GM19099 (cell line): ENCODE results near the gene LRRIQ1.

Experiments
- POLR2A ChIP-seq: IDR thresholded peaks from 3 replicates; pipeline ENCODE4 v1.6.1; 2011; ENCODE audit warnings: low read depth; ENCODE audit not compliant: insufficient read length; ENCODE audit errors: extremely low read depth

Gene LRRIQ1

DNA sequence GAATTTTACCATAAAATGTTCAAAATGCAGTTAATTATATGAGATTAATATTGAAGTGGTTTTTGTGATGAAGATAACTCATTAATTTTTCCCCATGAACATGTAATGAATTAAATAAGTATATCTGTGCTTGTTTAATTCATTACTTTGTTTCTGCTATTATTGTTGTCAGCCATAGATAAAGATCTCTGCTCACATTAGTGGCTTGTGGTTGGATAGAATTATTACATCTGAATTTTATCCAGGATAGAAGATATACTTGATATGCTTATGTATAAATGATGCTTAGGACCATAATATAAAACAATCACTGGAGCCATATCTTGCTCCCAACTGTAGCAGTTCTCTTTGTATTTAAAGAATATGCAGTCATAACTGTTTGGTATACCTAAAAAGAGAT, 18.5 kb upstream of the LRRIQ1 start:
- TF ChIP-seq POLR2A, result no peak

- no peak for TF ChIP-seq POLR2A
These were observed 18.1 kb upstream of the LRRIQ1 start for GRCh38 chr12:85018098-85018497.

GRCh38 chr12:85029456-85029855, 6.7 kb upstream of the LRRIQ1 start:
- no peak for TF ChIP-seq POLR2A

- TF ChIP-seq POLR2A, result no peak
These were observed 582 bp downstream of the LRRIQ1 start for GRCh38 chr12:85036733-85037132.

GRCh38 chr12:85041395-85041794, 5.2 kb downstream of the LRRIQ1 start:
- no peak for TF ChIP-seq POLR2A

GRCh38 chr12:85043829-85044228, 7.7 kb downstream of the LRRIQ1 start:
- no peak for TF ChIP-seq POLR2A

DNA sequence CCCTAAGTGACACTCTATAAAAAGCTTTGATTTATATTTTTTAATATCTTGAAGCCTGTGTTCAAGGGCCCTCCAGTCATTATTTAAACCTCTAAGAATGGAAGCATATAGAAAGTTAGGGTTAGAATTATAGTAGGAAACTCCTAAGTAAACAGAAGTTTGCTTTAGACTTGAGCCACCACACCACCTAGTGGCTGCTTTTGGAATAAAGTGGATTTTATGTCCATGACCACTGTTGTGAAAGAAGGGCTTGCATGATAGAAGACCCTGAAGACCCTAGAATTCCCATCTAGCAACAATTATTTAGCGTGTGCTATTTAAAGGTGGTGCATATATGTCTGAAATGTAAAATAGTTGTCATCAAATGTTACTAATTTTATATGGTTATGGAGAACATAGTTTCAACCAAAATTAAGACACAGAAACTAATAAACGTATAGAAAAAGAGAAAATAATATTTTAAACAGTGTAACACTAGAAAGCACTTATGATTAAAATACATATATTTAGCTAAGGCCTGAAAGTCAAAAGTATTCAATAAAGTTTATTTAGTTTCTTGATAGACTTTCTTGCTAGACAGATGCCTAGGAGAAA, 21.3 kb downstream of the LRRIQ1 start:
- TF ChIP-seq POLR2A, result no peak

GRCh38 chr12:85058339-85058738, 22.2 kb downstream of the LRRIQ1 start:
- no peak for TF ChIP-seq POLR2A

GRCh38 chr12:85059594-85059993, 23.4 kb downstream of the LRRIQ1 start:
- no peak for TF ChIP-seq POLR2A

DNA sequence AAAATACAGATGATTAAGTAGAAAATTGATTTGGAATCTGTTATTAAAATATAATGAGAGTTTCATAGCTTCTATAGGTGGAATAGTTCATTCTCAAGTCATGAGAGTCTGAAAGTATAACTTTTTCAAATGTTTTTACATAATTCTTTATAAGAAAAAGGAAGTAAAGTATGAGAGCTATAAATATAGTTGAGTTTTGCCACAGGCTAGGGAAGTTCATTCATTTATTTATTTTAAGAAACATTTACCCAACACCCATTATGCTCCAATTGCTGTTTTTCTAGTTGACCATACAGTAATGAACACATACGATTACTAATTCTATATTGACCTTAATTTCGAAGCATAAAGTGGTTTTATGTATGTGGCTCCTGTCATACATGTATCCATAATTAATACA, 24.8 kb downstream of the LRRIQ1 start:
- TF ChIP-seq POLR2A, result no peak

- TF ChIP-seq POLR2A, result no peak
These were observed 29.8 kb downstream of the LRRIQ1 start for GRCh38 chr12:85065837-85066482.

DNA sequence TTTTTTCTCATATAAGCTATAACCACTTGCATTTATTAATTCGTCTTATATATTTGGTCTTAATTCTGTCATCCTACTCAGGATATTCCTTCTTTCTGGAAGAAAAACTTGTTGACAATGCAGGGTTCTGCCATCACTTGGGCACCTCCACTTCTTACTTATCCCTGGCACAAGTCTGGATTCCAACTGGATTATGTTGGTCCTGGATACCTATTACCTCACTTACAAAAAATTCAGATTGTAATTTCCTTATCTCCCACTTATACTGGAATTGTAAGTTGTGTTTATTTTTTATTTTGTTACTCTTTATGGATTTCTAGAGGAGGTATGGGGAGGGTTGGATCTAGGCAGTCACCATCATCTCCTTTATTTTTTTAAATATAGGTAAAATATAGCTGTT, 36.7 kb downstream of the LRRIQ1 start:
- no peak for TF ChIP-seq POLR2A

GRCh38 chr12:85076688-85077430, 40.7 kb downstream of the LRRIQ1 start:
- TF ChIP-seq POLR2A, result no peak

GRCh38 chr12:85085066-85085465, 48.9 kb downstream of the LRRIQ1 start:
- no peak for TF ChIP-seq POLR2A

DNA sequence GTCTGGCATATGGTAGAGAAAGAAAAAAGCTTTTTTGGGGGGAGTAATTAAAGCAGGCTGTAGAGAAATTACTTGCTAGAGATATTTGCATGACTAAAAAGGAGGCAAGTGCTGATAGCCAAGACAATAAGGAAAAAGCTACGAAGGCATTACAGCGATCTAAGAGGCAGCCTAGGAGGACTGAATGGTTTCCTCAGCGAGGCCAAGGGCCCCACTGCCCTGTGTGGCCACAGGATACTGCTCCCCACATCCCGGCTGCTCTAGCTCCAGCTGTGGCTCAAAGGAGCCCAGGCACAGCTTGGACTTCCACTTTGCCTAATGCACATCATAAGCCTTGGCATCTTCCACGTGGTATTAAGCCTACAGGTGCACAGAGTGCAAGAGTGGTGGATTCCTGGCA, 53.6 kb downstream of the LRRIQ1 start:
- TF ChIP-seq POLR2A, result no peak

GRCh38 chr12:85092814-85093370, 56.7 kb downstream of the LRRIQ1 start:
- no peak for TF ChIP-seq POLR2A
